ENCODE measurements around the gene MAPK11. TPM values are rescaled to one million over a fixed set of nuclear protein-coding genes. Genes with fewer than 3 reads are reported as not detected.

MAPK11 gene
- total and polyA plus RNA-seq, 10 of the 15 experiments (the other 5 are each of a cell fraction or from before 2014, with no cell fraction given) = 0.05 to 12.8 (median 3.7) TPM

DNA sequence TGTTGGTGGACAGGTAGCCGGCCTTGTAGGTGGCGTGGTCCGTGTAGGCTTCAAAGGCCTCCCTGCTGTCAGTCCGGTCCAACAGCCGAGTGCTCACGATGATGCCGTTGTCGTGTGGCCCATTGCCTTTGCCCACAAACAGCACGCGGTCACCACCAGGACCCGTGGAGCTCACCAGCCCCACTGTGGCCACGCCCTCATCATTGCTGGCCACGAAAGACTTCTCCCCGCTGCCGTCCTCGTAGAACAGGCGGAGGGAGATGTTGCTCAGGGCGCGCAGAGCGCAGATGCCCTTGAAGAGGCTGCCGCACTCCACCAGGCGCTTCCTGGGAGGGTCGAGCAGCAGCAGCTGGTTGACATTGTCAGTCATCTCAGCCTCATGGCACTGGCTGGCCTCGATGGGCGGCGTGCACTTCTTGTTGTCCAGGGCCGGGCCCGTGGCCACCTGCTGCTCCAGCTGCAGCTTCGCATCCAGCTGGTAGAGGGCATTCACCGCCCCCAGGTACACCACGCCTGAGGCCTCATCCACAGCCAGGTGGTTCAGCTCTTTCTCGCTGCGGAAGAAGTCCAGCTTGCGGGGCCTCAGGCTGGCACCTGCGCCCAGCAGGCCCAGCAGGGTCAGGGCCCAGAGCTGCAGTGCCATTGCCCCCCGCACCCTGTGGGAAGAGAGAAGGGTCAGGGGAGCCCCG lies 19.9 kb upstream of the MAPK11 start:
- ChIA-PET RAD21 (ENCODE audit: unreplicated experiment) (no interaction called here), CTCF (no interaction called here), POLR2A (interaction anchor here (0.8 kb wide), 1 partner anchor 15 kb away, joined by 4 read pairs; no protein-coding TSS in a partner anchor), SMC1A (ENCODE audit: uncharacterized antibody, unreplicated experiment) (no interaction called here)
- no peak for ATAC-seq
- WGBS (ENCODE audit: insufficient coverage, insufficient replicate concordance, low lambda C conversion rate, missing lambda C conversion rate) = 97% methylated on average over 27 of the region's 37 CpGs
- Histone ChIP-seq H4K20me1 (ENCODE audit: control insufficient read depth, insufficient read depth) (no peaks in the 10 kb centered on the region; the same call in none of the 2 replicates), H3K36me3 (ENCODE audit: control insufficient read depth in 2 of 2, insufficient read depth in 2 of 2, low read length in 1 of 2) (peaks cover 10 to 48% of the 10 kb centered on the region in 2 experiments; a peak in 3 of 4 replicates), H3K4me1 (ENCODE audit: control insufficient read depth, insufficient read depth, low read length) (peaks cover 27% of the 10 kb centered on the region), H3K27me3 (replicated peaks in 1 of 2; ENCODE audit: control insufficient read depth in 2 of 2, insufficient read depth in 2 of 2, low read length in 1 of 2) (no peaks in the 10 kb centered on the region), H3K27ac (ENCODE audit: control insufficient read depth, insufficient read depth) (no peak overlapping the region), H3K9ac (ENCODE audit: control insufficient read depth, insufficient read depth, low read length) (no peak overlapping the region), H3K4me3 (no peak overlapping the region), H3K9me3 (replicated peaks; ENCODE audit: control insufficient read depth, insufficient read depth, low read length) (no peaks in the 10 kb centered on the region), H3K79me2 (ENCODE audit: control insufficient read depth, insufficient read depth, low read length) (peaks cover 37% of the 10 kb centered on the region), H2AFZ (ENCODE audit: control insufficient read depth, low read depth, low read length) (no peak overlapping the region), H3K4me2 (ENCODE audit: control insufficient read depth, insufficient read depth) (no peak overlapping the region)
- no peak for DNase-seq (ENCODE audit: low read depth, low spot score)
- intact Hi-C loops (cut with micrococcal nuclease; ENCODE audit: unreplicated experiment) (no loop called here), in situ Hi-C loops (cut with MboI) (no loop called here)
- FAIRE-seq = no peak
- BruUV-seq (replicated peaks) = TSS peak; percentile 42
- TF ChIP-seq POLR2A (IDR thresholded peaks at IDR 0.05; ENCODE audit: low read depth, low read length) = peak; percentile 46; the same call in 1 of the 2 replicates
- no peak for TF ChIP-seq EGR1 (IDR thresholded peaks at IDR 0.05; ENCODE audit: borderline replicate concordance in 1 of 2, low read depth in 2 of 2, low read length in 2 of 2)
- TF ChIP-seq, protein P1, sequence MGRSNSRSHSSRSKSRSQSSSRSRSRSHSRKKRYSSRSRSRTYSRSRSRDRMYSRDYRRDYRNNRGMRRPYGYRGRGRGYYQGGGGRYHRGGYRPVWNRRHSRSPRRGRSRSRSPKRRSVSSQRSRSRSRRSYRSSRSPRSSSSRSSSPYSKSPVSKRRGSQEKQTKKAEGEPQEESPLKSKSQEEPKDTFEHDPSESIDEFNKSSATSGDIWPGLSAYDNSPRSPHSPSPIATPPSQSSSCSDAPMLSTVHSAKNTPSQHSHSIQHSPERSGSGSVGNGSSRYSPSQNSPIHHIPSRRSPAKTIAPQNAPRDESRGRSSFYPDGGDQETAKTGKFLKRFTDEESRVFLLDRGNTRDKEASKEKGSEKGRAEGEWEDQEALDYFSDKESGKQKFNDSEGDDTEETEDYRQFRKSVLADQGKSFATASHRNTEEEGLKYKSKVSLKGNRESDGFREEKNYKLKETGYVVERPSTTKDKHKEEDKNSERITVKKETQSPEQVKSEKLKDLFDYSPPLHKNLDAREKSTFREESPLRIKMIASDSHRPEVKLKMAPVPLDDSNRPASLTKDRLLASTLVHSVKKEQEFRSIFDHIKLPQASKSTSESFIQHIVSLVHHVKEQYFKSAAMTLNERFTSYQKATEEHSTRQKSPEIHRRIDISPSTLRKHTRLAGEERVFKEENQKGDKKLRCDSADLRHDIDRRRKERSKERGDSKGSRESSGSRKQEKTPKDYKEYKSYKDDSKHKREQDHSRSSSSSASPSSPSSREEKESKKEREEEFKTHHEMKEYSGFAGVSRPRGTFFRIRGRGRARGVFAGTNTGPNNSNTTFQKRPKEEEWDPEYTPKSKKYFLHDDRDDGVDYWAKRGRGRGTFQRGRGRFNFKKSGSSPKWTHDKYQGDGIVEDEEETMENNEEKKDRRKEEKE (IDR thresholded peaks at IDR 0.05) = no peak

All from GM12878 (cell line).